ENCODE results near the gene KCNA5.

DNA sequence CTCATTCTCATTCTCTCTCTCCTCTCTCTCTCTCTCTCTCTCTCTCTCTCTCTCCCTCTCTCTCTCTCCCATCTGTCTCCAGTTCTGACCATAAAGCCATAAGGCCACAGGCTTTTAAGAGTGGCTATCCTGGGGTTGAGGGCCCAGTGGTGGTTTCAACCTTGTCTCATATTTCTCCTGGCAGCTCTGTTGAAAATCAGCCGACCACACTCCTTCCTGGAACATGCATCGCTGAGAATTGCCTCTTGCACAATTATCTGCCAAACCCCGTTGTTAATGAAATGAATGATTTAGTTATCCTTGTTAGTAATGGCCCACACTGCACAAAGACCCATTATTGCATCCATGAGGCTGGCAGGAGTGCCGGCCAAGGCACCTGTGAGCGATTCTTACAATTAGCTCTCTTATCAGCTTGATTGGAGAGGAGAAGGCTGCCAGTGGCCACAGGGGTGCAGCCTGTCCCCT is 30.4 kb upstream of the KCNA5 start:
- TF ChIP-seq, protein P1, sequence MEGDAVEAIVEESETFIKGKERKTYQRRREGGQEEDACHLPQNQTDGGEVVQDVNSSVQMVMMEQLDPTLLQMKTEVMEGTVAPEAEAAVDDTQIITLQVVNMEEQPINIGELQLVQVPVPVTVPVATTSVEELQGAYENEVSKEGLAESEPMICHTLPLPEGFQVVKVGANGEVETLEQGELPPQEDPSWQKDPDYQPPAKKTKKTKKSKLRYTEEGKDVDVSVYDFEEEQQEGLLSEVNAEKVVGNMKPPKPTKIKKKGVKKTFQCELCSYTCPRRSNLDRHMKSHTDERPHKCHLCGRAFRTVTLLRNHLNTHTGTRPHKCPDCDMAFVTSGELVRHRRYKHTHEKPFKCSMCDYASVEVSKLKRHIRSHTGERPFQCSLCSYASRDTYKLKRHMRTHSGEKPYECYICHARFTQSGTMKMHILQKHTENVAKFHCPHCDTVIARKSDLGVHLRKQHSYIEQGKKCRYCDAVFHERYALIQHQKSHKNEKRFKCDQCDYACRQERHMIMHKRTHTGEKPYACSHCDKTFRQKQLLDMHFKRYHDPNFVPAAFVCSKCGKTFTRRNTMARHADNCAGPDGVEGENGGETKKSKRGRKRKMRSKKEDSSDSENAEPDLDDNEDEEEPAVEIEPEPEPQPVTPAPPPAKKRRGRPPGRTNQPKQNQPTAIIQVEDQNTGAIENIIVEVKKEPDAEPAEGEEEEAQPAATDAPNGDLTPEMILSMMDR (IDR thresholded peaks at IDR 0.05), result no peak
- TF ChIP-seq POLR2A (IDR thresholded peaks at IDR 0.05), result no peak
